Caco-2 (cell line): ENCODE data around the gene GRAMD2B. TPM values are rescaled to one million over a fixed set of nuclear protein-coding genes. Genes with fewer than 3 reads are reported as not detected.
"Not testable (repeated sequence)": the region's sequence is repeated elsewhere in the genome, so short reads cannot be mapped to it uniquely, and the experiment has no call there.

Experiments used
- BruUV-seq: library from RNA; stranded (reverse); fragments of 400-500 nt; replicated peaks from 2 replicates; lab custom pipeline; 2021; lab: Mats Ljungman, UMichigan
- CTCF ChIA-PET: fragments of 300-600 bp; sonication (Branson Sonifier 250); formaldehyde crosslinking; loops from one replicate; lab custom pipeline; 2022; ENCODE audit warnings: antibody characterized with exemption; lab: Charles Lee
- POLR2A ChIA-PET: fragments of 300-600 bp; sonication (Branson Sonifier 250); formaldehyde crosslinking; loops from one replicate; lab custom pipeline; 2022; ENCODE audit warnings: antibody characterized with exemption; lab: Charles Lee
- DNase-seq, 2 experiments: peaks; one replicate each; pipeline versions ENCODE4 v3.0.0 to v3.0.0-alpha.2; 2020 to 2022
- H3K27me3 ChIP-seq: replicated peaks from 2 replicates; pipeline ENCODE4 v1.6.0; 2011; ENCODE audit warnings: low read length; ENCODE audit not compliant: control insufficient read depth, insufficient read depth
- H3K36me3 ChIP-seq: 2 replicates; pipeline ENCODE4 v1.5.1; 2011; ENCODE audit warnings: low read length; ENCODE audit not compliant: control insufficient read depth, insufficient read depth
- H3K4me1 ChIP-seq: fragments of 250-450 bp; sonication (Bioruptor Pico); 2 replicates; pipeline ENCODE4 v1.5.1; 2020; ENCODE audit warnings: mild to moderate bottlenecking
- H3K4me3 ChIP-seq: 2 replicates; pipeline ENCODE4 v1.5.1; 2011; ENCODE audit warnings: low read depth, mild to moderate bottlenecking, control low read depth, low read length
- H3K9me3 ChIP-seq: fragments of 250-450 bp; sonication (Bioruptor Pico); 2 replicates; pipeline ENCODE4 v1.5.1; 2020; ENCODE audit warnings: mild to moderate bottlenecking, moderate library complexity
- H3K27ac Mint-ChIP-seq: one replicate; pipeline ENCODE4 v1.8.0; 2022; ENCODE audit warnings: mixed read lengths; ENCODE audit not compliant: unreplicated experiment
- H3K27me3 Mint-ChIP-seq: one replicate; pipeline ENCODE4 v1.8.0; 2022; ENCODE audit warnings: mixed read lengths; ENCODE audit not compliant: insufficient read depth, unreplicated experiment
- H3K36me3 Mint-ChIP-seq: one replicate; pipeline ENCODE4 v1.8.0; 2022; ENCODE audit warnings: mild to moderate bottlenecking, mixed read lengths; ENCODE audit not compliant: insufficient read depth, unreplicated experiment
- H3K4me1 Mint-ChIP-seq: one replicate; pipeline ENCODE4 v1.8.0; 2022; ENCODE audit warnings: low read depth, mixed read lengths; ENCODE audit not compliant: unreplicated experiment
- H3K4me3 Mint-ChIP-seq: one replicate; pipeline ENCODE4 v1.8.0; 2022; ENCODE audit warnings: mild to moderate bottlenecking, moderate library complexity, mixed read lengths; ENCODE audit not compliant: unreplicated experiment
- H3K9me3 Mint-ChIP-seq: one replicate; pipeline ENCODE4 v1.8.0; 2022; ENCODE audit warnings: mixed read lengths; ENCODE audit not compliant: unreplicated experiment
- CTCF ChIP-seq, 2 experiments: fragments of 200-600 bp in 1 of 2; IDR thresholded peaks; 1 replicate in 1 of 2; 2 replicates in 1 of 2; pipeline versions ENCODE4 v1.5.1 to v1.8.0; 2011 to 2022; ENCODE audit warnings: antibody characterized with exemption in 1 of 2, control low read depth in 1 of 2, inconsistent platforms in 1 of 2, low read depth in 1 of 2, low read length in 1 of 2, mild to moderate bottlenecking in 1 of 2, moderate library complexity in 1 of 2; ENCODE audit not compliant: insufficient read depth in 1 of 2, severe bottlenecking in 1 of 2, unreplicated experiment in 1 of 2
- intact Hi-C: fragments of 100-400 bp; cut with micrococcal nuclease; formaldehyde crosslinking; loops from one replicate; pipeline ENCODE4 v1.10.0; 2022; ENCODE audit not compliant: unreplicated experiment
- total RNA-seq: library from RNA; stranded (reverse); gene quantifications from 2 replicates; pipeline ENCODE4 v1.2.3, GENCODE V29; 2022

GRAMD2B gene
- total RNA-seq, 1 experiment from 2014 or later, result 3.0 TPM

GRCh38 chr5:126394211-126394788 lies 28.9 kb upstream of the GRAMD2B start:
- POLR2A ChIA-PET, result no interaction called here
- Histone ChIP-seq H3K9me3 (peaks cover 8% of the 10 kb centered on the region; the same call in 1 of the 2 replicates), H3K36me3 (no peaks in the 10 kb centered on the region), H3K4me3 (no peak overlapping the region), H3K4me1 (no peaks in the 10 kb centered on the region), H3K27me3 (no peaks in the 10 kb centered on the region)
- peaks cover 13% of the 10 kb centered on the region for H3K9me3 Mint-ChIP-seq
- CTCF ChIA-PET, result no interaction called here
- DNase-seq, result no peak
- no peak overlapping the region for H3K27ac Mint-ChIP-seq
- no peaks in the 10 kb centered on the region for H3K36me3 Mint-ChIP-seq
- peaks cover 7% of the 10 kb centered on the region for H3K27me3 Mint-ChIP-seq
- TF ChIP-seq CTCF (IDR thresholded peaks at IDR 0.05; ENCODE audit: insufficient read depth in 1 of 2, low read depth in 1 of 2, low read length in 1 of 2, severe bottlenecking in 1 of 2, unreplicated experiment in 1 of 2), result no peak
- intact Hi-C loops, result no loop called here
- no peaks in the 10 kb centered on the region for H3K4me1 Mint-ChIP-seq
- H3K4me3 Mint-ChIP-seq, result no peak overlapping the region
- BruUV-seq, result no TSS peak

- POLR2A ChIA-PET, result no interaction called here
- peaks cover 8% of the 10 kb centered on the region; the same call in 1 of the 2 replicates for H3K9me3 ChIP-seq
- no peak overlapping the region for H3K4me3 Mint-ChIP-seq
- H3K27ac Mint-ChIP-seq, result no peak overlapping the region
- BruUV-seq, result no TSS peak
- H3K27me3 Mint-ChIP-seq, result peaks cover 7% of the 10 kb centered on the region
- no peaks in the 10 kb centered on the region for H3K4me1 ChIP-seq
- H3K4me1 Mint-ChIP-seq, result no peaks in the 10 kb centered on the region
- no peak overlapping the region for H3K4me3 ChIP-seq
- DNase-seq, result no peak
- intact Hi-C loops, result no loop called here
- no peaks in the 10 kb centered on the region for H3K27me3 ChIP-seq
- H3K36me3 ChIP-seq, result no peaks in the 10 kb centered on the region
- no peak for TF ChIP-seq CTCF (IDR thresholded peaks at IDR 0.05; ENCODE audit: insufficient read depth in 1 of 2, low read depth in 1 of 2, low read length in 1 of 2, severe bottlenecking in 1 of 2, unreplicated experiment in 1 of 2)
- H3K36me3 Mint-ChIP-seq, result no peaks in the 10 kb centered on the region
- CTCF ChIA-PET, result no interaction called here
- peaks cover 22% of the 10 kb centered on the region for H3K9me3 Mint-ChIP-seq
Observed at GRCh38 chr5:126395198-126395597, 28.0 kb upstream of the GRAMD2B start.

- DNase-seq, result no peak
- intact Hi-C loops, result no loop called here
- ChIA-PET POLR2A (no interaction called here), CTCF (no interaction called here)
- no peaks in the 10 kb centered on the region for H3K36me3 ChIP-seq
- no peak overlapping the region for H3K27ac Mint-ChIP-seq
- H3K27me3 Mint-ChIP-seq, result peaks cover 7% of the 10 kb centered on the region
- no peaks in the 10 kb centered on the region for H3K36me3 Mint-ChIP-seq
- no peak for TF ChIP-seq CTCF (IDR thresholded peaks at IDR 0.05; ENCODE audit: insufficient read depth in 1 of 2, low read depth in 1 of 2, low read length in 1 of 2, severe bottlenecking in 1 of 2, unreplicated experiment in 1 of 2)
- no peaks in the 10 kb centered on the region for H3K27me3 ChIP-seq
- peaks cover 26% of the 10 kb centered on the region for H3K9me3 Mint-ChIP-seq
- no peaks in the 10 kb centered on the region for H3K4me1 ChIP-seq
- no peak overlapping the region for H3K4me3 Mint-ChIP-seq
- no peaks in the 10 kb centered on the region for H3K4me1 Mint-ChIP-seq
- no TSS peak for BruUV-seq
- peaks cover 8% of the 10 kb centered on the region; the same call in 1 of the 2 replicates for H3K9me3 ChIP-seq
- no peak overlapping the region for H3K4me3 ChIP-seq
Observed at GRCh38 chr5:126395605-126396004, 27.6 kb upstream of the GRAMD2B start.

- DNase-seq, H3K4me1 ChIP-seq, CTCF ChIA-PET, BruUV-seq, H3K27me3 Mint-ChIP-seq, H3K4me1 Mint-ChIP-seq, H3K27ac Mint-ChIP-seq, H3K4me3 ChIP-seq, H3K36me3 ChIP-seq, intact Hi-C loops, POLR2A ChIA-PET, H3K27me3 ChIP-seq, H3K36me3 Mint-ChIP-seq, H3K4me3 Mint-ChIP-seq: not testable (repeated sequence)
- H3K9me3 ChIP-seq, result peaks cover 13% of the 10 kb centered on the region; the same call in 1 of the 2 replicates
- peaks cover 34% of the 10 kb centered on the region for H3K9me3 Mint-ChIP-seq
Observed at GRCh38 chr5:126396721-126397120, 26.5 kb upstream of the GRAMD2B start.
